ENCODE measurements around the gene STARD10.

DNA sequence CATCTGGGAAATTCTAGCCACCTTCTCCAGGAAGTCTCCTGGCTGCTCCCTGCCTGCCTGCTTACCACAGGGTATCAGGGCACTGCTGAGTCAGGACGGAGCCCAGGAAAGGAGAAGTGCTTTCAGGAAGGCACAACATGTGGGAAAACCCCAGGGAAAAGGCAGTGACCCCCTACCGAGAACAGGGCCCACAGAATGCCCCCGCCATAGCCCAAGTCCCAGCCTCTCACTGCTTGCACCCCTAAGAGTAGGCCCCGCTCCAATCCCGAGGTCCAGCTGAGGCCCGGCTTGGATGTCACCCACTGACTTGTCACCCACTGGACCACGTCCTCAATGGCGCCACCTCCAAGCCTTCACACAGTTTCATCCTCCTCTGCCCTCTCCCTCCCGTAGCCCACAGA lies 75.7 kb downstream of the STARD10 start:
- no peak for TF ChIP-seq POLR2A (IDR thresholded peaks at IDR 0.05)
- TF ChIP-seq, protein P1, sequence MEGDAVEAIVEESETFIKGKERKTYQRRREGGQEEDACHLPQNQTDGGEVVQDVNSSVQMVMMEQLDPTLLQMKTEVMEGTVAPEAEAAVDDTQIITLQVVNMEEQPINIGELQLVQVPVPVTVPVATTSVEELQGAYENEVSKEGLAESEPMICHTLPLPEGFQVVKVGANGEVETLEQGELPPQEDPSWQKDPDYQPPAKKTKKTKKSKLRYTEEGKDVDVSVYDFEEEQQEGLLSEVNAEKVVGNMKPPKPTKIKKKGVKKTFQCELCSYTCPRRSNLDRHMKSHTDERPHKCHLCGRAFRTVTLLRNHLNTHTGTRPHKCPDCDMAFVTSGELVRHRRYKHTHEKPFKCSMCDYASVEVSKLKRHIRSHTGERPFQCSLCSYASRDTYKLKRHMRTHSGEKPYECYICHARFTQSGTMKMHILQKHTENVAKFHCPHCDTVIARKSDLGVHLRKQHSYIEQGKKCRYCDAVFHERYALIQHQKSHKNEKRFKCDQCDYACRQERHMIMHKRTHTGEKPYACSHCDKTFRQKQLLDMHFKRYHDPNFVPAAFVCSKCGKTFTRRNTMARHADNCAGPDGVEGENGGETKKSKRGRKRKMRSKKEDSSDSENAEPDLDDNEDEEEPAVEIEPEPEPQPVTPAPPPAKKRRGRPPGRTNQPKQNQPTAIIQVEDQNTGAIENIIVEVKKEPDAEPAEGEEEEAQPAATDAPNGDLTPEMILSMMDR (IDR thresholded peaks at IDR 0.05): no peak

Data from heart left ventricle (tissue), 13 donors.